Stimulated activated CD4-positive, alpha-beta T cell treated with anti-CD3 and anti-CD28 coated beads, Interleukin-2, amount 100 ng/mL, for 4 hours (primary cell): ENCODE data around the gene TFPT.

Experiments
- DNase-seq: peaks from one replicate; pipeline ENCODE4 v3.0.0-alpha.2; 2020; ENCODE audit warnings: low read depth

TFPT gene

GRCh38 chr19:54077334-54077733 is 38.1 kb downstream of the TFPT start:
- no peak for DNase-seq

- no peak for DNase-seq
Measured at GRCh38 chr19:54074851-54075250, 40.6 kb downstream of the TFPT start.

- no peak for DNase-seq
Measured at GRCh38 chr19:54073829-54074228, 41.6 kb downstream of the TFPT start.

- DNase-seq: no peak
Measured at GRCh38 chr19:54069470-54069869, 46.0 kb downstream of the TFPT start.

- no peak for DNase-seq
Measured at GRCh38 chr19:54063350-54064116, 51.9 kb downstream of the TFPT start, which contains the start of gene VSTM1. Gene VSTM1 (minus strand): TSS chr19:54063897. CDS start chr19:54063777, 120 bp downstream.

- DNase-seq: no peak
Measured at GRCh38 chr19:54062643-54063042, 52.8 kb downstream of the TFPT start.
